Measurements from ENCODE around the gene SRD5A3. TPM values are rescaled to one million over a fixed set of nuclear protein-coding genes. Genes with fewer than 3 reads are reported as not detected.

The SRD5A3 gene
- total RNA-seq, 2 donors from 2014 or later, result 6.7 to 11.5 TPM

DNA sequence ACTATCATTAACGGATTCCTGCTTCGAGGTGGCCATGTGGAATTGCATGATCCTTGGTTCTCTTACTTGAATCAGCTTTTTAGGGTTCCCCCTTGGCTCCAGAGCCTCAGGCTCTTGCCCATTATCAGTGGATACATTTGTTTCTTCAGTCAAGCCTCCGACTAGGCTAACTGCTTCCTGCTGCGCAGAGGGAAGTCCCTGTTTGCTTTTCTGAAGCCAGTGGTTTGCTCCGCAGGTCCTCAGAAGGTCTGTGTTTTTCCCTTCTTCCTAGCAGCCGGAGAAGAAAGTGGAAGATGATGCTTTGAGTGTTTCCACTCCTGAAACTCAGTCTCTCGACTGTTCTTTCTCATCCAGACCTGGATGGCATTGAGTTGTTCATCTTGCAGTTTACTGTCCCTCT is 20.6 kb downstream of the SRD5A3 start:
- no peak for ATAC-seq
- TF ChIP-seq, protein P1, sequence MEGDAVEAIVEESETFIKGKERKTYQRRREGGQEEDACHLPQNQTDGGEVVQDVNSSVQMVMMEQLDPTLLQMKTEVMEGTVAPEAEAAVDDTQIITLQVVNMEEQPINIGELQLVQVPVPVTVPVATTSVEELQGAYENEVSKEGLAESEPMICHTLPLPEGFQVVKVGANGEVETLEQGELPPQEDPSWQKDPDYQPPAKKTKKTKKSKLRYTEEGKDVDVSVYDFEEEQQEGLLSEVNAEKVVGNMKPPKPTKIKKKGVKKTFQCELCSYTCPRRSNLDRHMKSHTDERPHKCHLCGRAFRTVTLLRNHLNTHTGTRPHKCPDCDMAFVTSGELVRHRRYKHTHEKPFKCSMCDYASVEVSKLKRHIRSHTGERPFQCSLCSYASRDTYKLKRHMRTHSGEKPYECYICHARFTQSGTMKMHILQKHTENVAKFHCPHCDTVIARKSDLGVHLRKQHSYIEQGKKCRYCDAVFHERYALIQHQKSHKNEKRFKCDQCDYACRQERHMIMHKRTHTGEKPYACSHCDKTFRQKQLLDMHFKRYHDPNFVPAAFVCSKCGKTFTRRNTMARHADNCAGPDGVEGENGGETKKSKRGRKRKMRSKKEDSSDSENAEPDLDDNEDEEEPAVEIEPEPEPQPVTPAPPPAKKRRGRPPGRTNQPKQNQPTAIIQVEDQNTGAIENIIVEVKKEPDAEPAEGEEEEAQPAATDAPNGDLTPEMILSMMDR (IDR thresholded peaks at IDR 0.05), result no peak
- no peak for TF ChIP-seq POLR2A (IDR thresholded peaks at IDR 0.05)
- Histone ChIP-seq H3K9me3 (no peaks in the 10 kb centered on the region), H3K36me3 (replicated peaks in 1 of 2; ENCODE audit: insufficient read depth in 1 of 2, low read depth in 2 of 2) (no peaks in the 10 kb centered on the region), H3K4me1 (no peaks in the 10 kb centered on the region), H3K27ac (no peak overlapping the region), H3K4me3 (no peak overlapping the region), H3K27me3 (no peaks in the 10 kb centered on the region)
- 87 to 90% methylated on average over 7 of the region's 7 CpGs for whole genome bisulfite sequencing, 2 donors
- intact Hi-C loops (cut with DNase I), result no loop called here
- no peak for DNase-seq

DNA sequence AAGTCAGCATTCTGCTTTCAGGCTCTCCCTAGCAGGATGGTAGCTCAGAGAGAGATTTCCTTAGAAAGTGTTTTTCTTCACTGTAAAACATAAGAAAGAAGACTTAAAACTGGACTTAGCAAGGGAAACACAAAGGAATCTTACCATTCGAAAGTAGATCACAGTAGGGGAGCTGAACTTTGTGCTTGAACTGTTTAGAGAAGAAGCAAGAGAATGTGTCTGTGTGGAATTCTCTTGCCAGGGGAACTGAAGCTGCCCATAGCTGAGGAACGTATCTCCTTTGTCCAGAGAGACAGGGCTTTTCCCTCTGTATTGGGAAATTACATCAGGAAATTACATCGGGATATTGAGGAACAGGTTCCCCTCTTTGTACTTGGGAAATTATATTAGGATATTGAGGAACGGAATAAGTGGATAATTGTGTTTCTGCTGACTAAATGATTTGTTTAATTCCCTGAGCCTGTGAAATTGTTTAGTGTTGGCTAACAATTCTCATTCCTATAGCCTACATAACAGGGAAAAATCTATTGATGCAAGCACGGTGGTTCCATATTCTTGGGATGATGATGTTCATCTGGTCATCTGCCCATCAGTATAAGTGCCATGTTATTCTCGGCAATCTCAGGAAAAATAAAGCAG is 21.2 kb downstream of the SRD5A3 start:
- 85 to 88% methylated on average over 6 of the region's 6 CpGs for WGBS, 2 donors
- DNase-seq, result no peak
- ATAC-seq, result no peak
- Histone ChIP-seq H3K27ac (no peak overlapping the region), H3K4me3 (no peak overlapping the region), H3K36me3 (replicated peaks in 1 of 2; ENCODE audit: insufficient read depth in 1 of 2, low read depth in 2 of 2) (no peaks in the 10 kb centered on the region), H3K9me3 (no peaks in the 10 kb centered on the region), H3K4me1 (no peaks in the 10 kb centered on the region), H3K27me3 (no peaks in the 10 kb centered on the region)
- intact Hi-C loops (cut with DNase I), result no loop called here
- no peak for TF ChIP-seq POLR2A (IDR thresholded peaks at IDR 0.05)
- TF ChIP-seq, protein P1 (IDR thresholded peaks at IDR 0.05), result no peak

DNA sequence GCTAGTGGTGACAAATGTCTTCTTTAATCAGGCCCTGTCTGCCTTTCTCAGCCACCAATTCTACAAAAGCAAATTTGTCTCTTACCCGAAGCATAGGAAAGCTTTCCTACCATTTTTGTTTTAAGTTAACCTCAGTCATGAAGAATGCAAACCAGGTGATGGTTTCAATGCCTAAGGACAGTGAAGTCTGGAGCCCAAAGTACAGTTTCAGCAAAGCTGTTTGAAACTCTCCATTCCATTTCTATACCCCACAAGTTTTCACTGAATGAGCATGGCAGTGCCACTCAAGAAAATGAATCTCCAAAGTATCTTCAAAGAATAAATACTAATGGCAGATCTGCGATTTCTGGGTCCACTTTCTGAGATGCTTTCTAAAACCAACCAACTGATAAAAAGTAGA is 23.9 kb downstream of the SRD5A3 start:
- DNase-seq (no peak), ATAC-seq (no peak)
- Histone ChIP-seq H3K4me1 (no peaks in the 10 kb centered on the region), H3K27me3 (no peaks in the 10 kb centered on the region), H3K36me3 (replicated peaks in 1 of 2; ENCODE audit: insufficient read depth in 1 of 2, low read depth in 2 of 2) (no peaks in the 10 kb centered on the region), H3K27ac (no peak overlapping the region), H3K9me3 (no peaks in the 10 kb centered on the region), H3K4me3 (no peak overlapping the region)
- 89 to 96% methylated on average over 2 of the region's 2 CpGs for WGBS, 2 donors
- TF ChIP-seq, protein P1 (IDR thresholded peaks at IDR 0.05), result no peak
- no peak for TF ChIP-seq POLR2A (IDR thresholded peaks at IDR 0.05)
- intact Hi-C loops (cut with DNase I), result no loop called here

DNA sequence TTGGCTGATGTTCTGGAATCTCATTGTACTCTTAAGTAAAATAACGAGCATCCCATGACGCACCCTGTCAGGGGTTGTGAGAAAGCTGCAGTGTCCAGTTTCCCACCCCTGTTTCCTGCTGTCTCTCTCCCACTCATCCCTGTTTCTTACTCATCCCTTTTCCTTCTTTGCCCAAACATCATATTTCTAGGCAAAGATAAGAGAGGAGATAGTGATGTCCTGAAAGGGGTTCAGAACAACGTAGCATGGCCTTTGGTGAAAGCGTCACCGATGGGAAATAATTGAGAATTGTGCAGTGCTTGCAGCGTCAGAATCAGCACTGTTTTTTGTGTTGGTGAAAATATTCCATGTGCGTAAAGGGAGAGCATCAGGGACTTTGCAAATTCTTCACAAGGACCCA is 26.2 kb downstream of the SRD5A3 start:
- TF ChIP-seq, protein P1 (IDR thresholded peaks at IDR 0.05), result no peak
- no peak for TF ChIP-seq POLR2A (IDR thresholded peaks at IDR 0.05)
- Histone ChIP-seq H3K27me3 (no peaks in the 10 kb centered on the region), H3K4me3 (no peak overlapping the region), H3K9me3 (no peaks in the 10 kb centered on the region), H3K36me3 (replicated peaks in 1 of 2; ENCODE audit: insufficient read depth in 1 of 2, low read depth in 2 of 2) (no peaks in the 10 kb centered on the region), H3K4me1 (no peaks in the 10 kb centered on the region), H3K27ac (no peak overlapping the region)
- WGBS, 2 donors, result 86 to 91% methylated on average over 7 of the region's 7 CpGs
- DNase-seq (no peak), ATAC-seq (no peak)
- intact Hi-C loops (cut with DNase I), result no loop called here

DNA sequence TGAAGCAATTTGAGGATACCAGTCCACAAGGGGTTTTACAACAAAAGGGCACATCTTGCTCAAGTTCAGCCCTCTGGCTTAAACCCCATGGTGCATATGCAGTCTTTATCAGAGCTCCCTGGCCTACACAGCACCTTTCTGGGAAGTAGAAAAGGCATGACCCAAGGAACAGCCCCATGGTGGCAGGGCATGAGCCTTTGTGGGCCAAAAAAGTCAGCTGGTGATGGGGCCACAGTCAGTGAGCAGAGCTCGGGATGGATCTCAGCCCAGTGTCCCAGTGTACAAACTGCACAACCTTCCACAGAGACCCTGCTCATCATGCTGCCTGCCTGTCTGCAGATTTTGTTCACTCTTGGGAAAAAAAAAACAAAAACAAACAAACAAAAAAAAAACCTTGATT is 27.4 kb downstream of the SRD5A3 start:
- DNase-seq, result no peak

More for the DNA sequence above, 27.4 kb downstream of the SRD5A3 start:
- intact Hi-C loops (cut with DNase I), result no loop called here
- Histone ChIP-seq H3K36me3 (replicated peaks in 1 of 2; ENCODE audit: insufficient read depth in 1 of 2, low read depth in 2 of 2) (no peaks in the 10 kb centered on the region), H3K4me3 (no peak overlapping the region), H3K9me3 (no peaks in the 10 kb centered on the region), H3K27ac (no peak overlapping the region), H3K4me1 (no peaks in the 10 kb centered on the region), H3K27me3 (no peaks in the 10 kb centered on the region)
- TF ChIP-seq, protein P1 (IDR thresholded peaks at IDR 0.05), result no peak
- TF ChIP-seq POLR2A (IDR thresholded peaks at IDR 0.05), result no peak
- no peak for ATAC-seq
- 83 to 100% methylated on average over 1 of the region's 1 CpG for WGBS, 2 donors

Measured in body of pancreas (tissue), 4 donors.